AG09309 (cell line): ENCODE data around the gene JAKMIP2.

ENCODE experiments used
- DNase-seq: peaks from one replicate; pipeline ENCODE4 v3.0.0-alpha.2; 2010; ENCODE audit warnings: low read depth
- H3K4me3 ChIP-seq: 2 replicates; pipeline ENCODE4 v1.5.1; 2011; ENCODE audit warnings: mild to moderate bottlenecking, low read depth, low read length, moderate library complexity; ENCODE audit not compliant: control insufficient read depth
- TF ChIP-seq, protein P1 (sequence below): IDR thresholded peaks from 2 replicates; pipeline ENCODE4 v1.5.1; 2011; ENCODE audit warnings: mild to moderate bottlenecking, low read depth, low read length, inconsistent platforms; ENCODE audit not compliant: insufficient read depth, control insufficient read depth; ENCODE audit errors: missing control alignments

The JAKMIP2 gene

DNA sequence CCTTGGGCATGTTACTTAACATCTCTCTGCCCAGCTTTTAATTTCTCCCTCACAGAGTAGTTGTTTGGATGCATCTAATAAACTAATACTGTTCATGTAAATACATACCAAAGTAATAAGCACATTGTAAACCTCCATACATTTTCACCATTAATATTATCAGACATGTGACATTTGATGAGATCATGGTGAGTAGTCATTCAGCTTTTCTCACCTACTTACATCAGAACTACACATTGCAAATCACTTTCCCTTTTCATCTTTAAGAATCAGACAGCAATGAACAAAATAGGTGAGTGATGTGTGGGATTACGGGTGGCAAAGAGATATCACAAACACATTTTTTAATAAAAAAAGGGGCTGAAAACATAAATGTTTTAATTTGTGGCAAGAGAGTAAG lies 89.3 kb downstream of the JAKMIP2 start:
- TF ChIP-seq, protein P1, sequence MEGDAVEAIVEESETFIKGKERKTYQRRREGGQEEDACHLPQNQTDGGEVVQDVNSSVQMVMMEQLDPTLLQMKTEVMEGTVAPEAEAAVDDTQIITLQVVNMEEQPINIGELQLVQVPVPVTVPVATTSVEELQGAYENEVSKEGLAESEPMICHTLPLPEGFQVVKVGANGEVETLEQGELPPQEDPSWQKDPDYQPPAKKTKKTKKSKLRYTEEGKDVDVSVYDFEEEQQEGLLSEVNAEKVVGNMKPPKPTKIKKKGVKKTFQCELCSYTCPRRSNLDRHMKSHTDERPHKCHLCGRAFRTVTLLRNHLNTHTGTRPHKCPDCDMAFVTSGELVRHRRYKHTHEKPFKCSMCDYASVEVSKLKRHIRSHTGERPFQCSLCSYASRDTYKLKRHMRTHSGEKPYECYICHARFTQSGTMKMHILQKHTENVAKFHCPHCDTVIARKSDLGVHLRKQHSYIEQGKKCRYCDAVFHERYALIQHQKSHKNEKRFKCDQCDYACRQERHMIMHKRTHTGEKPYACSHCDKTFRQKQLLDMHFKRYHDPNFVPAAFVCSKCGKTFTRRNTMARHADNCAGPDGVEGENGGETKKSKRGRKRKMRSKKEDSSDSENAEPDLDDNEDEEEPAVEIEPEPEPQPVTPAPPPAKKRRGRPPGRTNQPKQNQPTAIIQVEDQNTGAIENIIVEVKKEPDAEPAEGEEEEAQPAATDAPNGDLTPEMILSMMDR: no peak
- H3K4me3 ChIP-seq: no peak overlapping the region
- DNase-seq: no peak

- no peak for DNase-seq
- TF ChIP-seq, protein P1: no peak
- H3K4me3 ChIP-seq: no peak overlapping the region
Observed at GRCh38 chr5:147691130-147691529, 91.4 kb downstream of the JAKMIP2 start.

DNA sequence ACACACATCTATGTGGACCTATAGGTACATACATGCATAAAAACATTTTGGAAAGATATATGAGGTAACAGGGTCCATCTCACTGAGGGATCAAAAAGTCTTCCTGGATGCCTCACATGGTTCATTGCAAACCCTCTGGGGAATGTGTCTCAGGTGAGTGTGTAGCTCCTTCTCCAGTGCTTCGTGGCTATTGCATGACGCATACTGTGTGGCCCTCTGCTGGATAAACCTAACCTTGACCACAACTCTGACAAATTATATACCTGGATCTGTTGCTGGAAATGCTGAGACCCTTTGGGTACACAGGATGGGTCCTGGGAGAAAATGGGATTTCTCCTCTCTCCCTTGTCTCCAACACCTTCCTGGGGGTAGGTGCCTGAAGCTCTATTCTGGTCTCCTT lies 91.9 kb downstream of the JAKMIP2 start:
- DNase-seq: no peak
- TF ChIP-seq, protein P1: no peak
- H3K4me3 ChIP-seq: no peak overlapping the region

GRCh38 chr5:147689426-147689825 lies 93.1 kb downstream of the JAKMIP2 start:
- DNase-seq: no peak
- TF ChIP-seq, protein P1: no peak
- H3K4me3 ChIP-seq: no peak overlapping the region

DNA sequence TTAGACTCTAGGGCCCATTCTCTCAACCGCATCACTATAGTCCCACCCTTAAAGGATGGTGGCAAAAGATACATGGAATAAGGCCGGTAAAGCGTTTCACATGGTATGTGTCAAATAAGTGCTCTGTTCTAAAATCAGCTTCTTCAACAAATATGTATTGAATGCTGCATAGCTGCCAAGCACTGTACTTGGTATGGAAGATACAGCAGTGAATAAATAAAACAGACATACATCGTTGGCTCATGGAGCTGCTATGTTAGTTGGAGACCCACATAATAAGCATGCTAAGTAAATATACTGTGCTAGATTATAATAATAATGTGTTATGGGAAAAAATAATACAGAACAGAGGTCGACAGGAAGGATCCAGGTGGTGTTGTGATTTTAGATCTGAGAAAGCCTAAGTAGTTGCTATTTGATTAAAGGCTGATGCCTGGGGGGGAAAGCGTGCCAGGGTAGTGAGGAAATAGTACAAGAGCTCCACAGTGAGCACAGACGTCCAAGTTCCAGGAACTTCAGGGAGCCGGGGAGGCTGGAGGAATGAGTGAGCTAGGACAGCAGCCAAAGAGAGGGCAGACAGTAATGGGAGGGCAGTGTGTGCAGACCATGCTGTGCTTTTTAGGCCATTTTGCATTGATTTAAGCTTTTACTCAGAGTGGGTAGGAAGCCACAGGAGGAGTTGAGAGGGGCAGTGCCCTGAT lies 93.7 kb downstream of the JAKMIP2 start:
- TF ChIP-seq, protein P1: no peak
- no peak for DNase-seq
- H3K4me3 ChIP-seq: no peak overlapping the region

GRCh38 chr5:147687118-147687517 lies 95.4 kb downstream of the JAKMIP2 start:
- TF ChIP-seq, protein P1: no peak
- no peak overlapping the region for H3K4me3 ChIP-seq
- DNase-seq: no peak

DNA sequence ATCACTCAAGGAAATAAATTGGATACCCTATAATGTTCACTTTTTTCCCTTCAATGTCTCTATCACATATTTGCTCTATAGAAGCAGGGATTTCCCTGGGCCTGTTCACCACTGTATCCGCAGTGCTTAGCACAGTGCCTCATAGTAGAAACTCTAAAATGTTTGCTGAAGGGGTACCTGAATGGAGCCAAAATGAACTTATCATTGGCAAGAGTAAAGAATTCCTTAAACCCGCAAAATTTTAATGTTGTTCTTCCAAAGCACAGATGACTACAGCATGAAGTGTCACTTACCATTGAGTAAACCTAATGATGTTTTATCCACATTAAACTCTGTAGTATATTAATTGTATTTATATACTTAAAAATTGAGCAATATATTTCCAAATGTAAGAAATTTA lies 96.1 kb downstream of the JAKMIP2 start:
- DNase-seq: no peak
- TF ChIP-seq, protein P1: no peak
- no peak overlapping the region for H3K4me3 ChIP-seq
